ENCODE data around the gene SMAD3.
A peak's percentile ranks its signal among the peaks of the same experiment; 100 is the strongest.

The SMAD3 gene

DNA sequence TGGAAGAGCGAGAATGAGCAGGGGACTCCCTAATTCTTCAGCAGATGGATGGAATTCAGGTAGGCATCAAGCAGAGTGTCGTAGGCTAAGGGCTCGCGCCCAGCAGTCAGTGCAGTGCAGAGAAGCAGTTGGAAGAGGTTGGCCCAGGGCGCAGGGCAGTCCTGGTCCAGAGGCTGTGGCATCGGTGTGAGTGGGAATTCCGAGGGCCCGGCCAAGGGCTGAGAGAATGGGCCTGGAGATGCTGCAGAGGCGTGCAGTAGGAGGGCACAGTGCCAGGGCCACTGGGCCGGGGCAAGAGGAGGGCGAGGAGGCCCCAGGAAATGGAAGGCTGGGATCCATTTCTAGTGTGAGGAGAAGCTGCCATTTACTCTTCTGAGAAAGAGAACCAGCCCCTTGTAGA, 114.6 kb downstream of the SMAD3 start:
- H3K4me3 ChIP-seq (ENCODE audit: low read depth, low read length) = no peak overlapping the region
- DNase-seq (ENCODE audit: low read depth) = no peak
- TF ChIP-seq CTCF (conservative IDR thresholded peaks at IDR 0.05; ENCODE audit: low read depth, low read length) = no peak

DNA sequence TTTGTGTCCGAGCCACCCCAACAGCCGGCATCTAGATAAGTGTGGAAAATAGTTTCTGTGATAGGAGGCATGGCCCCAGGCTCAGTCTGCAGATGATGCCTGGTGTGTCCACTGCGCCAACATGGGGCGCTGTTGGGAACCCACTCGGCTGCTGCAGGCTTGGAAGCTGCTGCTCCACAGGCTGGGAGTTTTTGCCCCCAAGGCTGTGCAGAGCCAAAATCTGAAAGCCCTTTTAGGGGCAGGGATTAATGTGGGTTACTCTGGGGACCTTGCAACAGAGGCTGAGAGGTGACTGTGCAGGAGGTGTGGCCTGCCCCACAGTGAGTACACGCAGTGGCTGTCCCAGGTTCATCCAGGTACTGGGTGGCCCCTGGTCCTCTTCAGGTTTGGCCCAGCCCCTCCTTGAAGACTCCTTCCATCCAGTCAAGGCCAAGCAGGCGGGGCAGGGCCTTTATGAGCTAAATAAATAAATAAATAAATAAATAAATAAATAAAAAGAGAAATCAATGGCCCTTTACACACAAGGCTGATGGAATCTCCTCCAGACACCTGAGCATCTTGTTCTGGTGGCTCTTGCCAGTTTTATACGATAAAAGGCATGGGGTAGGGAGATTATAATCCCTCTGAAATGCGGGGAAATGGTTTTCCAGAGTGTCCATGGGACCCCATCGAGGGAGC, 115.3 kb downstream of the SMAD3 start:
- no peak for DNase-seq (ENCODE audit: low read depth)
- no peak overlapping the region for H3K4me3 ChIP-seq (ENCODE audit: low read depth, low read length)
- TF ChIP-seq CTCF (conservative IDR thresholded peaks at IDR 0.05; ENCODE audit: low read depth, low read length) = peak; percentile 26

DNA sequence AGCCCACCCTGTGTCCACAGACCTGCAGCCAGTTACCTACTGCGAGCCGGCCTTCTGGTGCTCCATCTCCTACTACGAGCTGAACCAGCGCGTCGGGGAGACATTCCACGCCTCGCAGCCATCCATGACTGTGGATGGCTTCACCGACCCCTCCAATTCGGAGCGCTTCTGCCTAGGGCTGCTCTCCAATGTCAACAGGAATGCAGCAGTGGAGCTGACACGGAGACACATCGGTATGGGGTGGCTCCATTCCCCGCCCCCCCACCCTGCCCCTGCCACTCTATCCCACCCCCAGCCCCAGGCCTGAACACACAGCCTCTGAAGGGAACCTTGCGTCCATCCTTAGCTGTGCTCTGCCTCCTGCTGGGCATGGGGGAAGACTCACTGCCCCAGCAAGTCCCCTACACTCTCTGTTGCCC, 115.8 kb downstream of the SMAD3 start:
- DNase-seq (ENCODE audit: low read depth) = no peak
- TF ChIP-seq CTCF (conservative IDR thresholded peaks at IDR 0.05; ENCODE audit: low read depth, low read length) = peak; percentile 27
- H3K4me3 ChIP-seq (ENCODE audit: low read depth, low read length) = no peak overlapping the region

- no peak overlapping the region for H3K4me3 ChIP-seq (ENCODE audit: low read depth, low read length)
- TF ChIP-seq CTCF (conservative IDR thresholded peaks at IDR 0.05; ENCODE audit: low read depth, low read length) = no peak
- DNase-seq (ENCODE audit: low read depth) = peak; percentile 55
These were observed 118.2 kb downstream of the SMAD3 start for GRCh38 chr15:67183443-67184169.

- no peak for TF ChIP-seq CTCF (conservative IDR thresholded peaks at IDR 0.05; ENCODE audit: low read depth, low read length)
- no peak overlapping the region for H3K4me3 ChIP-seq (ENCODE audit: low read depth, low read length)
- no peak for DNase-seq (ENCODE audit: low read depth)
These were observed 119.0 kb downstream of the SMAD3 start for GRCh38 chr15:67184208-67184925.

- no peak for TF ChIP-seq CTCF (conservative IDR thresholded peaks at IDR 0.05; ENCODE audit: low read depth, low read length)
- DNase-seq (ENCODE audit: low read depth) = no peak
- no peak overlapping the region for H3K4me3 ChIP-seq (ENCODE audit: low read depth, low read length)
These were observed 119.6 kb downstream of the SMAD3 start for GRCh38 chr15:67185051-67185450.

Measured in choroid plexus epithelial cell (primary cell).